ENCODE results near the gene SUGCT. TPM values are rescaled to one million over a fixed set of nuclear protein-coding genes. Genes with fewer than 3 reads are reported as not detected.
A peak's percentile ranks its signal among the peaks of the same experiment; 100 is the strongest.

SUGCT gene
- total RNA-seq, 2 experiments from 2014 or later: 0.81 to 1.2 TPM

- CTCF ChIA-PET: no interaction called here
- Mint-ChIP-seq H3K9me3 (no peaks in the 10 kb centered on the region), H3K4me1 (ENCODE audit: low read depth) (no peaks in the 10 kb centered on the region), H3K27me3 (ENCODE audit: low read depth) (no peaks in the 10 kb centered on the region), H3K4me3 (no peak overlapping the region), H3K36me3 (ENCODE audit: low read depth) (no peaks in the 10 kb centered on the region), H3K27ac (no peak overlapping the region)
- DNase-seq: no peak
- intact Hi-C loops (cut with micrococcal nuclease): no loop called here
These were observed 148.6 kb downstream of the SUGCT start for GRCh38 chr7:40283391-40283790.

GRCh38 chr7:40288827-40289226, 154.0 kb downstream of the SUGCT start:
- intact Hi-C loops (cut with micrococcal nuclease): no loop called here
- Mint-ChIP-seq H3K4me1 (ENCODE audit: low read depth) (no peaks in the 10 kb centered on the region), H3K4me3 (no peak overlapping the region), H3K9me3 (no peaks in the 10 kb centered on the region), H3K27ac (no peak overlapping the region), H3K36me3 (ENCODE audit: low read depth) (no peaks in the 10 kb centered on the region), H3K27me3 (ENCODE audit: low read depth) (no peaks in the 10 kb centered on the region)
- DNase-seq: no peak
- CTCF ChIA-PET: no interaction called here

DNA sequence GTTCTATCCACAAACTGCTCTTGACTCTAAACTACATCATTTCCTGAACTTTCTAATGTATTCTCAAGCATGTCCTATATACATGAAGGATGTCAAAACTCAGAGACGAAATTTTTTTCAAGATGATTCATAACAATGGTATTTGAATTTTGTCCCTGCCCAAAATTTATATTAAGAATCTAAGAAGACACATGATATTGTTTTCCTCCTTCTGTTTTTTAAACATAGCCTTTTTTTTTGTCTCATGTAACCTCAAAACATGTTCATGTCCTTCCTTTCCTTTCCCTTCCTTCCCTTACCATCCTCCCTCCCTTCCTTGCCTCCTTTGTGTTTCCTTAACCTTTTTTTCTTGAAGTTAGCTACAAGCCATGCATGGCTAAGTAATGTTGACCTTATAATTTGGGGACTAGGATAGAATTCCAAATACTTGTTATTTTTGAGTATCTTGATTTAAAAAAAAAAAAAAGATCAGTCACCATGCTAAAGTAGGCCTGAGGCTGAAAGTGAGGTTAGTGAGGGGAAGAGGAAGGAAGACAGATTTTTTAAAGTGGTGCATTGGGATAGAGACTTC, 163.0 kb downstream of the SUGCT start:
- intact Hi-C loops (cut with micrococcal nuclease): no loop called here
- H3K27ac Mint-ChIP-seq: no peak overlapping the region
- no peaks in the 10 kb centered on the region for H3K36me3 Mint-ChIP-seq (ENCODE audit: low read depth)
- DNase-seq: no peak
- no peaks in the 10 kb centered on the region for H3K27me3 Mint-ChIP-seq (ENCODE audit: low read depth)
- no peak overlapping the region for H3K4me3 Mint-ChIP-seq
- CTCF ChIA-PET: no interaction called here
- peaks cover 6% of the 10 kb centered on the region for H3K4me1 Mint-ChIP-seq (ENCODE audit: low read depth)
- no peaks in the 10 kb centered on the region for H3K9me3 Mint-ChIP-seq

DNA sequence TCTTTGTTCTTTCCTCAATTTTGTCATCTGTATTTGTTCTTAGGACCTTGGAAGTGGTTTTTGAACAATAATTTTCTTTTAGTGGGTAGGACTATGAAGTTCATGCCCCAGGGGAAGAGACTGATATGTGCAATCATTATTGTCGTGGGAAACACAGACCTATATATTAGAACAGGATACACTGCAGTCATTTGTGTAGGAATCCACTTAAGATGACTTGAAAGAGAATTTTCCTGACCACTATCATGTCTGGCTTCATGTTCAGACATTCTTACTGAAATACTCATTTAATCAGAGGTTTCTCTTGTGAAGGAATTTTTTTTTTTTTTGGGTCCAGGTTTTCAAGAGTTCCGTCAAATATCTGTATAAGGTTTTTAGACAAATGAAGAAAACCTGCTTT, 163.6 kb downstream of the SUGCT start:
- Mint-ChIP-seq H3K4me1 (ENCODE audit: low read depth) (peaks cover 6% of the 10 kb centered on the region), H3K4me3 (no peak overlapping the region), H3K9me3 (no peaks in the 10 kb centered on the region), H3K27me3 (ENCODE audit: low read depth) (no peaks in the 10 kb centered on the region), H3K36me3 (ENCODE audit: low read depth) (no peaks in the 10 kb centered on the region), H3K27ac (no peak overlapping the region)
- CTCF ChIA-PET: no interaction called here
- intact Hi-C loops (cut with micrococcal nuclease): no loop called here
- no peak for DNase-seq

DNA sequence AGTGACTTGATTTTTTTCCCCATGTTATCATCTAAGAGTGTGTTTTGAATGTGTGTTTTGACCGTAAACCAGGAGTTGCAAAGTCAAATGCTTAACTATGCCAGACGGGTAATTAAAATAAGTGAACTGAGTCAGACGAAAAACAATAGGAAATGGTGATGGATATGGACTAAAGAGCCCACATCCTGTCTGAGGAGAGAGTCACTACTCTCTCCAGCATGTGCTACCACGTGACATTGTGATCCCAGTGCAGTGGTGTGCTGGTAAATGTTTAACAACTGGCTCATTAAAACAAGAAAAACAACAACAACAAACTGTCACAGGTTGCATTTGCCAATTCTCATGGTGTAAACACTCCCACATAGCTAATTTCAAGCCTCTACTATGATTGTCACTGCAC, 164.3 kb downstream of the SUGCT start:
- Mint-ChIP-seq H3K9me3 (no peaks in the 10 kb centered on the region), H3K4me3 (no peak overlapping the region), H3K4me1 (ENCODE audit: low read depth) (peaks cover 6% of the 10 kb centered on the region), H3K36me3 (ENCODE audit: low read depth) (no peaks in the 10 kb centered on the region), H3K27me3 (ENCODE audit: low read depth) (no peaks in the 10 kb centered on the region), H3K27ac (no peak overlapping the region)
- CTCF ChIA-PET: no interaction called here
- intact Hi-C loops (cut with micrococcal nuclease): no loop called here
- peak; percentile 26 for DNase-seq

DNA sequence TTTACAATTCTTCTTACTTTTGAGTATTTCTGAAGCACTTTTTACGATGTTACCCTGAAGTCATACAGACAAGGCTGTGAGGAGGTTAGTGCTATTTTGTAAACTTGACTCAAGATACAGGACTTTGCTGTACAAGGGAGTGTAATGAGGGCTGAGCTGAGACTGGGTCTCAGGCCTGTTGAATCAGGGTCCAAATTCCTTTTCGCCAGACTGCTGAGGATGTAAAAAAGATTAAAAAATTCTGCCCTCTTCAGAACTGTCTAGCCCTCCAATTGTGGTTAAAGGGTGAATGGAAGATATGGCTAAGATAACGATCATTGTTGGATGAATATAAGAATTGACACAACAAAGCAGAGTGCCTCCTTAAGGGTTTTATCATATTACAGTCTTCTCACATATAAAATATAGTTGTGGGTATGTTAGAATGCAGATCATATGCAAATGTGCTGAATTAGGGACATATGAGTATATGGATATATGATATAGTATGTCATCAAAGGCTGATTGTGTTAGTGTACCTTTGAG, 165.4 kb downstream of the SUGCT start:
- DNase-seq: no peak
- no peaks in the 10 kb centered on the region for H3K9me3 Mint-ChIP-seq
- CTCF ChIA-PET: no interaction called here
- H3K27me3 Mint-ChIP-seq (ENCODE audit: low read depth): no peaks in the 10 kb centered on the region
- peaks cover 6% of the 10 kb centered on the region for H3K4me1 Mint-ChIP-seq (ENCODE audit: low read depth)
- H3K4me3 Mint-ChIP-seq: no peak overlapping the region
- no peak overlapping the region for H3K27ac Mint-ChIP-seq
- H3K36me3 Mint-ChIP-seq (ENCODE audit: low read depth): no peaks in the 10 kb centered on the region
- intact Hi-C loops (cut with micrococcal nuclease): no loop called here

DNA sequence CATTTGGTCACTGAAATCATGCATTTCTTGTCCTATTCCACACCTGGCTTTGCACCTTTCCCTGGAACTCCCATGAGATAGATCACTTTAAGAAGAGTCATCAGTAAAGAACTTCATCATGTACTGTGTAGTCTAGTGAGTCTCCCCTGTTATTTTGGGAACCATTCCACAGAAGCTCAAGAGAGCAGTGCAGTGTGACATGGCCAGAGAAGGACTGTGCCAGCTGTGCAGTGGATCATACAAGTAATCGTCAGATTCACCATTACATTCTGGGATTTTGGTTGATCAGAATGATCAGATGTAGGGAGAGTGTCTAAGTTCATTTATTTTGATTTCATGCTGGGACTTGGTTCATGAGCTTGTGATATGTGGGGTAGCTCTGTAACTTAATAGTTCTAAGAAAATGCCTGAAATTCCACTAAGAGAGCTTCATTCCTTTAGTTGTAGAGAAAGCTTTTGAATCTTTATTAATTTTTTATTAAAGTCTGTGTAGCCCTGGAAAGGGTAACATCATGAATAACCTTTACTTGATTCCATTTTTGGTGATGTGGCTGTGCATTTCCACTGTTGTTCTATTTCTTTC, 166.8 kb downstream of the SUGCT start:
- no peak for DNase-seq
- no peak overlapping the region for H3K4me3 Mint-ChIP-seq
- peaks cover 6% of the 10 kb centered on the region for H3K4me1 Mint-ChIP-seq (ENCODE audit: low read depth)
- no peak overlapping the region for H3K27ac Mint-ChIP-seq
- CTCF ChIA-PET: no interaction called here
- no peaks in the 10 kb centered on the region for H3K36me3 Mint-ChIP-seq (ENCODE audit: low read depth)
- intact Hi-C loops (cut with micrococcal nuclease): no loop called here
- no peaks in the 10 kb centered on the region for H3K27me3 Mint-ChIP-seq (ENCODE audit: low read depth)
- H3K9me3 Mint-ChIP-seq: no peaks in the 10 kb centered on the region

DNA sequence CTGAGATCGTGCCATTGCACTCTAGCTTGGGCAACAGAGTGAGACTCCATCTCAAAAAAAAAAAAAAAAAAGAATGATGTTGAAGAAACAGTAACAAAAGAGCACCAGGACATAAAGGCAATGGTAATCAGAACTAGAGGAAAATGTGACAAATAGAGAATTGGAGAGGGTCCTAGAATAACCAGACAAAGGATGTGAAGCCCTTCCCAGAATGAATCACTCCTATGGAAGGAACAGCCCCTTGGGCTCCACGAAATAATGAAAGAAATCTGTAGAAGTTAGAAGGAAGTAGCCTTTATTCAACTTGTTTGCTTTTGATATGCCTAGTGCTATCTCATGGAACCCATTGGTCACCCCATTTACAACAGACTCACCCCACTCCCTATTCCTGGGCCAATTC, 169.2 kb downstream of the SUGCT start:
- Mint-ChIP-seq H3K4me1 (ENCODE audit: low read depth) (peaks cover 3% of the 10 kb centered on the region), H3K4me3 (no peak overlapping the region), H3K27ac (no peak overlapping the region), H3K9me3 (no peaks in the 10 kb centered on the region), H3K36me3 (ENCODE audit: low read depth) (no peaks in the 10 kb centered on the region), H3K27me3 (ENCODE audit: low read depth) (no peaks in the 10 kb centered on the region)
- intact Hi-C loops (cut with micrococcal nuclease): no loop called here
- CTCF ChIA-PET: no interaction called here
- DNase-seq: no peak

GRCh38 chr7:40305229-40305628, 170.4 kb downstream of the SUGCT start:
- CTCF ChIA-PET: no interaction called here
- Mint-ChIP-seq H3K4me1 (ENCODE audit: low read depth) (no peaks in the 10 kb centered on the region), H3K36me3 (ENCODE audit: low read depth) (no peaks in the 10 kb centered on the region), H3K27ac (no peak overlapping the region), H3K27me3 (ENCODE audit: low read depth) (no peaks in the 10 kb centered on the region), H3K9me3 (no peaks in the 10 kb centered on the region), H3K4me3 (no peak overlapping the region)
- no peak for DNase-seq
- intact Hi-C loops (cut with micrococcal nuclease): no loop called here

- CTCF ChIA-PET: no interaction called here
- no peak overlapping the region for H3K27ac Mint-ChIP-seq
- H3K9me3 Mint-ChIP-seq: no peaks in the 10 kb centered on the region
These were observed 171.2 kb downstream of the SUGCT start for GRCh38 chr7:40306025-40306424.

DNA sequence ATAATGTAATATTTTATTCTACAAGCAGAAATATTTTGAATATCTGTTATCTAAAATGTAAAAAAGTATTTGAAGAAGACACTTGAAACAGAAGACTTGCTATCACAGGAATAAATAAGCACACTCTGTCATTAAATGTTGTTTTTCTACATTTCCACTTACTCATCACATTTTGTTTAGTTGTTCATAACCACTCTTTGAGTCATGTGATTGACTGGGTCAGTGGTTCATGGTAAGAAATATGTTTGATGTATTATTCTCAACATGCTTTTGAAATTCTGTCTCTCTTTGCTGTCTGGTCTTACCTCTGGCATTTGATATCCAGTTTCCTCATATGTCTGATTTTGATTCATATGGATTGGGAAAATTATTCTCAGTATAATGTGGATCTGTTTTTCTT, 171.8 kb downstream of the SUGCT start:
- Mint-ChIP-seq H3K27ac (no peak overlapping the region), H3K27me3 (ENCODE audit: low read depth) (no peaks in the 10 kb centered on the region), H3K36me3 (ENCODE audit: low read depth) (no peaks in the 10 kb centered on the region), H3K4me1 (ENCODE audit: low read depth) (peaks cover 9% of the 10 kb centered on the region), H3K4me3 (no peak overlapping the region), H3K9me3 (no peaks in the 10 kb centered on the region)
- no peak for DNase-seq
- CTCF ChIA-PET: no interaction called here
- intact Hi-C loops (cut with micrococcal nuclease): no loop called here

More at GRCh38 chr7:40306025-40306424, 171.2 kb downstream of the SUGCT start:
- intact Hi-C loops (cut with micrococcal nuclease): no loop called here
- Mint-ChIP-seq H3K36me3 (ENCODE audit: low read depth) (no peaks in the 10 kb centered on the region), H3K4me3 (no peak overlapping the region), H3K27me3 (ENCODE audit: low read depth) (no peaks in the 10 kb centered on the region), H3K4me1 (ENCODE audit: low read depth) (peaks cover 3% of the 10 kb centered on the region)
- DNase-seq: no peak

- Mint-ChIP-seq H3K9me3 (no peaks in the 10 kb centered on the region), H3K36me3 (ENCODE audit: low read depth) (no peaks in the 10 kb centered on the region), H3K4me1 (ENCODE audit: low read depth) (peaks cover 9% of the 10 kb centered on the region), H3K27ac (no peak overlapping the region), H3K4me3 (no peak overlapping the region), H3K27me3 (ENCODE audit: low read depth) (no peaks in the 10 kb centered on the region)
- intact Hi-C loops (cut with micrococcal nuclease): loop anchor here (5.0 kb wide), 1 partner anchor 78 kb away; no protein-coding TSS in a partner anchor
- CTCF ChIA-PET: no interaction called here
- no peak for DNase-seq
These were observed 175.5 kb downstream of the SUGCT start for GRCh38 chr7:40310258-40310657.

- Mint-ChIP-seq H3K9me3 (no peaks in the 10 kb centered on the region), H3K4me3 (no peak overlapping the region), H3K4me1 (ENCODE audit: low read depth) (peaks cover 9% of the 10 kb centered on the region), H3K27me3 (ENCODE audit: low read depth) (no peaks in the 10 kb centered on the region), H3K27ac (peak overlapping the region; percentile 34), H3K36me3 (ENCODE audit: low read depth) (no peaks in the 10 kb centered on the region)
- peak; percentile 11 for DNase-seq
- intact Hi-C loops (cut with micrococcal nuclease): loop anchor here (5.0 kb wide), 1 partner anchor 79 kb away; no protein-coding TSS in a partner anchor
- CTCF ChIA-PET: interaction anchor here (0.6 kb wide), 1 partner anchor 25 kb away, joined by 4 read pairs; no protein-coding TSS in a partner anchor
These were observed 176.5 kb downstream of the SUGCT start for GRCh38 chr7:40311307-40311706.

Data from activated naive CD4-positive, alpha-beta T cell treated with anti-CD3 and anti-CD28 coated beads for 36 hours (primary cell).